ENCODE results near the gene MYO5B.
A peak's percentile ranks its signal among the peaks of the same experiment; 100 is the strongest.

Gene MYO5B

GRCh38 chr18:49880661-49881060, 314.3 kb downstream of the MYO5B start:
- DNase-seq (ENCODE audit: low spot score), result no peak

GRCh38 chr18:49879271-49879580, 315.7 kb downstream of the MYO5B start:
- no peak for DNase-seq (ENCODE audit: low spot score)

GRCh38 chr18:49878567-49879270, 316.2 kb downstream of the MYO5B start:
- no peak for DNase-seq (ENCODE audit: low spot score)

- no peak for DNase-seq (ENCODE audit: low spot score)
Observed at GRCh38 chr18:49878015-49878414, 316.9 kb downstream of the MYO5B start.

GRCh38 chr18:49876536-49876935, 318.4 kb downstream of the MYO5B start:
- no peak for DNase-seq (ENCODE audit: low spot score)

- no peak for DNase-seq (ENCODE audit: low spot score)
Observed at GRCh38 chr18:49875783-49876182, 319.2 kb downstream of the MYO5B start.

- no peak for DNase-seq (ENCODE audit: low spot score)
Observed at GRCh38 chr18:49875155-49875554, 319.8 kb downstream of the MYO5B start.

- no peak for DNase-seq (ENCODE audit: low spot score)
Observed at GRCh38 chr18:49874238-49874637, 320.7 kb downstream of the MYO5B start.

GRCh38 chr18:49869354-49869753, 325.6 kb downstream of the MYO5B start:
- no peak for DNase-seq (ENCODE audit: low spot score)

- DNase-seq (ENCODE audit: low spot score), result no peak
Observed at GRCh38 chr18:49866680-49867079, 328.3 kb downstream of the MYO5B start.

GRCh38 chr18:49865401-49865800, 329.5 kb downstream of the MYO5B start:
- DNase-seq (ENCODE audit: low spot score), result no peak

- no peak for DNase-seq (ENCODE audit: low spot score)
Observed at GRCh38 chr18:49863769-49864621, 331.0 kb downstream of the MYO5B start.

GRCh38 chr18:49862656-49863385, 332.1 kb downstream of the MYO5B start:
- no peak for DNase-seq (ENCODE audit: low spot score)

GRCh38 chr18:49861659-49862058, 333.3 kb downstream of the MYO5B start:
- no peak for DNase-seq (ENCODE audit: low spot score)

GRCh38 chr18:49859725-49860124, 335.2 kb downstream of the MYO5B start:
- DNase-seq (ENCODE audit: low spot score), result no peak

- no peak for DNase-seq (ENCODE audit: low spot score)
Observed at GRCh38 chr18:49859021-49859359, 336.0 kb downstream of the MYO5B start.

- peak; percentile 44 for DNase-seq (ENCODE audit: low spot score)
Observed at GRCh38 chr18:49858309-49859020, 336.5 kb downstream of the MYO5B start.

GRCh38 chr18:49857708-49858107, 337.2 kb downstream of the MYO5B start:
- DNase-seq (ENCODE audit: low spot score), result no peak

GRCh38 chr18:49856496-49856895, 338.5 kb downstream of the MYO5B start:
- DNase-seq (ENCODE audit: low spot score), result no peak

- no peak for DNase-seq (ENCODE audit: low spot score)
Observed at GRCh38 chr18:49855711-49856415, 339.1 kb downstream of the MYO5B start.

GRCh38 chr18:49854681-49855080, 340.3 kb downstream of the MYO5B start:
- no peak for DNase-seq (ENCODE audit: low spot score)

GRCh38 chr18:49853436-49853835, 341.5 kb downstream of the MYO5B start:
- no peak for DNase-seq (ENCODE audit: low spot score)

Measured in COLO829 (cell line).